HepG2 (cell line): ENCODE measurements around the gene MTFP1. TPM values are rescaled to one million over a fixed set of nuclear protein-coding genes. Genes with fewer than 3 reads are reported as not detected.

Experiments used
- ADNP ChIP-seq: sonication (generic); formaldehyde crosslinking; IDR thresholded peaks from 2 replicates; pipeline ENCODE4 v1.4.0; 2020; ENCODE audit warnings: missing genetic modification reagents
- ARID5B ChIP-seq: IDR thresholded peaks from 2 replicates; pipeline ENCODE4 v1.4.0; 2020; ENCODE audit warnings: mild to moderate bottlenecking, missing genetic modification reagents
- ATM ChIP-seq: fragments of 450-650 bp; IDR thresholded peaks from 2 replicates; pipeline ENCODE4 v1.7.1; 2017; ENCODE audit warnings: mild to moderate bottlenecking, borderline replicate concordance
- BORCS8-MEF2B ChIP-seq: sonication (generic); formaldehyde crosslinking; IDR thresholded peaks from 2 replicates; pipeline ENCODE4 v1.8.0; 2022; ENCODE audit warnings: mild to moderate bottlenecking, missing genetic modification reagents
- GABPA ChIP-seq, 2 experiments: IDR thresholded peaks; 2 replicates each; pipeline ENCODE4 v1.6.1; 2011 to 2016; ENCODE audit warnings: low read depth in 2 of 2, low read length in 1 of 2, missing biosample characterization in 1 of 2, missing genetic modification characterization in 1 of 2
- NFRKB ChIP-seq: fragments of 450-650 bp; IDR thresholded peaks from 2 replicates; pipeline ENCODE4 v1.6.1; 2017
- NONO ChIP-seq, 2 experiments: fragments of 450-650 bp in 1 of 2; sonication (generic) in 1 of 2; formaldehyde crosslinking in 1 of 2; IDR thresholded peaks in 1 of 2; conservative IDR thresholded peaks in 1 of 2; 2 replicates each; pipeline versions ENCODE4 v1.6.1 to v1.8.0; 2017 to 2022; ENCODE audit warnings: mild to moderate bottlenecking in 1 of 2, missing genetic modification reagents in 1 of 2, moderate library complexity in 1 of 2
- NR2F1 ChIP-seq, 2 experiments: fragments of 450-650 bp in 1 of 2; formaldehyde crosslinking in 1 of 2; IDR thresholded peaks; 2 replicates each; pipeline versions ENCODE4 v1.5.0 to v1.6.1; 2016 to 2020; ENCODE audit warnings: mild to moderate bottlenecking in 1 of 2, missing compliant biosample characterization in 1 of 2, missing genetic modification reagents in 1 of 2, moderate library complexity in 1 of 2
- RBFOX2 ChIP-seq: fragments of 200-400 bp; formaldehyde crosslinking; IDR thresholded peaks from 2 replicates; pipeline ENCODE4 v1.6.1; 2017; ENCODE audit warnings: low read depth, mild to moderate bottlenecking, low read length
- SP4 ChIP-seq: sonication (generic); formaldehyde crosslinking; IDR thresholded peaks from 2 replicates; pipeline ENCODE4 v1.8.1; 2023; ENCODE audit warnings: mild to moderate bottlenecking, missing genetic modification reagents
- SRSF9 ChIP-seq: fragments of 200-400 bp; formaldehyde crosslinking; IDR thresholded peaks from 2 replicates; pipeline ENCODE4 v1.6.1; 2018; ENCODE audit warnings: borderline replicate concordance, mild to moderate bottlenecking, low read depth, low read length; ENCODE audit not compliant: insufficient read depth, poor library complexity, severe bottlenecking
- ZNF121 ChIP-seq: sonication (generic); formaldehyde crosslinking; IDR thresholded peaks from 2 replicates; pipeline ENCODE4 v1.5.0; 2020; ENCODE audit warnings: mild to moderate bottlenecking, missing genetic modification reagents
- ZNF20 ChIP-seq: sonication (generic); formaldehyde crosslinking; IDR thresholded peaks from 2 replicates; pipeline ENCODE4 v1.4.0; 2020; ENCODE audit warnings: mild to moderate bottlenecking, moderate library complexity, missing genetic modification reagents
- ZNF704 ChIP-seq: sonication (generic); formaldehyde crosslinking; IDR thresholded peaks from 2 replicates; pipeline ENCODE4 v1.8.1; 2023; ENCODE audit warnings: mild to moderate bottlenecking, inconsistent platforms, moderate library complexity, missing genetic modification reagents, borderline replicate concordance
- polyA plus RNA-seq, 8 experiments: library from polyadenylated mRNA; depleted of rRNA in 3 of 8; stranded (reverse) in 7 of 8; unstranded in 1 of 8; fragments of >200 nt; fragmentation: Illumina TruSeq in 4 of 8; extraction: Trizol in 4 of 8; gene quantifications; 2 replicates each; pipeline versions ENCODE4 v1.2.1 to v1.2.3, GENCODE V29; 2011 to 2016; ENCODE audit warnings: low read depth in 4 of 8, missing spikeins in 1 of 8, mixed read lengths in 1 of 8; ENCODE audit not compliant: insufficient read depth in 1 of 8
- total RNA-seq, 5 experiments: library from RNA; depleted of rRNA; stranded (reverse); fragments of >200 nt; fragmentation: Illumina TruSeq; extraction: Trizol; gene quantifications; 2 replicates each; pipeline ENCODE4 v1.2.3, GENCODE V29; 2016; ENCODE audit warnings: low read depth in 1 of 5
- TF ChIP-seq, protein P1 (sequence below): sonication (generic); formaldehyde crosslinking; IDR thresholded peaks from 2 replicates; pipeline ENCODE4 v1.5.0; 2020; ENCODE audit warnings: missing genetic modification reagents
- TF ChIP-seq, protein P2 (sequence below): IDR thresholded peaks from 2 replicates; pipeline ENCODE4 v1.6.1; 2012; ENCODE audit warnings: low read depth, low read length, improper control_type of control experiment
- TF ChIP-seq, protein P3 (sequence below): sonication (generic); formaldehyde crosslinking; IDR thresholded peaks from 2 replicates; pipeline ENCODE4 v1.5.0; 2020; ENCODE audit warnings: missing genetic modification reagents, mild to moderate bottlenecking, borderline replicate concordance

Gene MTFP1
- total and polyA plus RNA-seq, 2 of the 13 experiments (the other 11 are each of a cell fraction or from before 2014, with no cell fraction given), result 29.5 to 45.6 TPM

- TF ChIP-seq ARID5B (CRISPR knock-in tag), result peak; percentile 31; the same call in 1 of the 2 replicates
- no peak for TF ChIP-seq ADNP
- TF ChIP-seq, protein P1, sequence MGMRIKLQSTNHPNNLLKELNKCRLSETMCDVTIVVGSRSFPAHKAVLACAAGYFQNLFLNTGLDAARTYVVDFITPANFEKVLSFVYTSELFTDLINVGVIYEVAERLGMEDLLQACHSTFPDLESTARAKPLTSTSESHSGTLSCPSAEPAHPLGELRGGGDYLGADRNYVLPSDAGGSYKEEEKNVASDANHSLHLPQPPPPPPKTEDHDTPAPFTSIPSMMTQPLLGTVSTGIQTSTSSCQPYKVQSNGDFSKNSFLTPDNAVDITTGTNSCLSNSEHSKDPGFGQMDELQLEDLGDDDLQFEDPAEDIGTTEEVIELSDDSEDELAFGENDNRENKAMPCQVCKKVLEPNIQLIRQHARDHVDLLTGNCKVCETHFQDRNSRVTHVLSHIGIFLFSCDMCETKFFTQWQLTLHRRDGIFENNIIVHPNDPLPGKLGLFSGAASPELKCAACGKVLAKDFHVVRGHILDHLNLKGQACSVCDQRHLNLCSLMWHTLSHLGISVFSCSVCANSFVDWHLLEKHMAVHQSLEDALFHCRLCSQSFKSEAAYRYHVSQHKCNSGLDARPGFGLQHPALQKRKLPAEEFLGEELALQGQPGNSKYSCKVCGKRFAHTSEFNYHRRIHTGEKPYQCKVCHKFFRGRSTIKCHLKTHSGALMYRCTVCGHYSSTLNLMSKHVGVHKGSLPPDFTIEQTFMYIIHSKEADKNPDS, result no peak
- TF ChIP-seq, protein P2, sequence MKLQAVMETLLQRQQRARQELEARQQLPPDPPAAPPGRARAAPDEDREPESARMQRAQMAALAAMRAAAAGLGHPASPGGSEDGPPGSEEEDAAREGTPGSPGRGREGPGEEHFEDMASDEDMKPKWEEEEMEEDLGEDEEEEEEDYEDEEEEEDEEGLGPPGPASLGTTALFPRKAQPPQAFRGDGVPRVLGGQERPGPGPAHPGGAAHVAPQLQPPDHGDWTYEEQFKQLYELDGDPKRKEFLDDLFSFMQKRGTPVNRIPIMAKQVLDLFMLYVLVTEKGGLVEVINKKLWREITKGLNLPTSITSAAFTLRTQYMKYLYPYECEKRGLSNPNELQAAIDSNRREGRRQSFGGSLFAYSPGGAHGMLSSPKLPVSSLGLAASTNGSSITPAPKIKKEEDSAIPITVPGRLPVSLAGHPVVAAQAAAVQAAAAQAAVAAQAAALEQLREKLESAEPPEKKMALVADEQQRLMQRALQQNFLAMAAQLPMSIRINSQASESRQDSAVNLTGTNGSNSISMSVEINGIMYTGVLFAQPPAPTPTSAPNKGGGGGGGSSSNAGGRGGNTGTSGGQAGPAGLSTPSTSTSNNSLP, result peak; percentile 16; the same call in 1 of the 2 replicates
- TF ChIP-seq SP4 (CRISPR knock-in tag), result no peak
- no peak for TF ChIP-seq ZNF121 (CRISPR knock-in tag)
- no peak for TF ChIP-seq GABPA (IDR thresholded peaks at IDR 0.05; ENCODE audit: low read depth, low read length)
- TF ChIP-seq GABPA (CRISPR knock-in tag; IDR thresholded peaks at IDR 0.05; ENCODE audit: low read depth), result no peak
- TF ChIP-seq ZNF704 (CRISPR knock-in tag), result no peak
- no peak for TF ChIP-seq ZNF20
- no peak for TF ChIP-seq NFRKB
- TF ChIP-seq NR2F1 (CRISPR knock-in tag; IDR thresholded peaks at IDR 0.05), result 0 out of 4 replicates have a peak, but pooled peaks of 1 of the 2 experiments have one; percentile 11
- no peak for TF ChIP-seq SRSF9
- no peak for TF ChIP-seq RBFOX2
- TF ChIP-seq BORCS8-MEF2B (CRISPR knock-in tag), result peak; percentile 68; the same call in 1 of the 2 replicates
- TF ChIP-seq, protein P3, sequence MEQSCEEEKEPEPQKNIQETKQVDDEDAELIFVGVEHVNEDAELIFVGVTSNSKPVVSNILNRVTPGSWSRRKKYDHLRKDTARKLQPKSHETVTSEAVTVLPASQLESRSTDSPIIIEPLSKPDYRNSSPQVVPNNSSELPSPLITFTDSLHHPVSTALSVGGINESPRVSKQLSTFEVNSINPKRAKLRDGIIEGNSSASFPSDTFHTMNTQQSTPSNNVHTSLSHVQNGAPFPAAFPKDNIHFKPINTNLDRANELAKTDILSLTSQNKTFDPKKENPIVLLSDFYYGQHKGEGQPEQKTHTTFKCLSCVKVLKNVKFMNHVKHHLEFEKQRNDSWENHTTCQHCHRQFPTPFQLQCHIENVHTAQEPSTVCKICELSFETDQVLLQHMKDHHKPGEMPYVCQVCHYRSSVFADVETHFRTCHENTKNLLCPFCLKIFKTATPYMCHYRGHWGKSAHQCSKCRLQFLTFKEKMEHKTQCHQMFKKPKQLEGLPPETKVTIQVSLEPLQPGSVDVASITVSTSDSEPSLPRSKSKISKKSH (CRISPR knock-in tag), result no peak
- TF ChIP-seq ATM, result no peak
- TF ChIP-seq NONO (IDR thresholded peaks at IDR 0.05), result no peak
- 0 out of 2 replicates have a peak, but pooled peaks have one; percentile 31 for TF ChIP-seq NONO (CRISPR knock-in tag; conservative IDR thresholded peaks at IDR 0.05)
Measured at GRCh38 chr22:30390974-30391691, 34.4 kb upstream of the MTFP1 start (continued).
